ENCODE data around the gene TUBGCP5. TPM values are rescaled to one million over a fixed set of nuclear protein-coding genes. Genes with fewer than 3 reads are reported as not detected.
"Not testable (repeated sequence)": the region's sequence is repeated elsewhere in the genome, so short reads cannot be mapped to it uniquely, and the experiment has no call there.

The TUBGCP5 gene
- total RNA-seq, 4 donors from 2014 or later = 11.0 to 21.8 (median 13.6) TPM

- TF ChIP-seq POLR2A (IDR thresholded peaks at IDR 0.05) (no peak), CTCF (IDR thresholded peaks at IDR 0.05) (no peak)
- peak in 1 of 2 donors; percentile 68 for DNase-seq (ENCODE audit: low spot score in 2 of 2)
- 85 to 93% methylated on average over 14 to 16 of the region's 16 CpGs for WGBS, 2 donors
- H3K4me3 ChIP-seq (ENCODE audit: low read depth, poor library complexity, severe bottlenecking) = no peak overlapping the region
- intact Hi-C loops (cut with DNase I; ENCODE audit: low total_unique reads) = no loop called here
These were observed 10.7 kb upstream of the TUBGCP5 start for GRCh38 chr15:23049984-23050628.

- intact Hi-C loops (cut with DNase I; ENCODE audit: low total_unique reads); H3K4me3 ChIP-seq (ENCODE audit: low read depth, poor library complexity, severe bottlenecking): not testable (repeated sequence)
- 83 to 87% methylated on average over 2 to 6 of the region's 9 CpGs for WGBS, 2 donors
- peak in 1 of 2 donors; percentile 31 for DNase-seq (ENCODE audit: low spot score in 2 of 2)
These were observed 9.4 kb upstream of the TUBGCP5 start for GRCh38 chr15:23048572-23049282.

GRCh38 chr15:23043987-23044386 is 4.6 kb upstream of the TUBGCP5 start:
- DNase-seq (ENCODE audit: low spot score in 2 of 2) = peak in 1 of 2 donors; percentile 48
- H3K4me3 ChIP-seq (ENCODE audit: low read depth, poor library complexity, severe bottlenecking); intact Hi-C loops (cut with DNase I; ENCODE audit: low total_unique reads): not testable (repeated sequence)
- no CpG with 5 or more reads among the region's 2 CpGs for WGBS, 2 donors

GRCh38 chr15:23043535-23043934 is 4.2 kb upstream of the TUBGCP5 start:
- 82 to 89% methylated on average over 3 to 4 of the region's 4 CpGs for WGBS, 2 donors

GRCh38 chr15:23041736-23042135 is 2.4 kb upstream of the TUBGCP5 start:
- intact Hi-C loops (cut with DNase I; ENCODE audit: low total_unique reads); H3K4me3 ChIP-seq (ENCODE audit: low read depth, poor library complexity, severe bottlenecking): not testable (repeated sequence)
- 65 to 86% methylated on average over 4 to 7 of the region's 8 CpGs for WGBS, 2 donors
- peak in 1 of 2 donors; percentile 78 for DNase-seq (ENCODE audit: low spot score in 2 of 2)

More at GRCh38 chr15:23043535-23043934, 4.2 kb upstream of the TUBGCP5 start:
- intact Hi-C loops (cut with DNase I; ENCODE audit: low total_unique reads); H3K4me3 ChIP-seq (ENCODE audit: low read depth, poor library complexity, severe bottlenecking): not testable (repeated sequence)
- DNase-seq (ENCODE audit: low spot score in 2 of 2) = peak in 1 of 2 donors; percentile 80

GRCh38 chr15:23039917-23040281 is 530 bp upstream of the TUBGCP5 start:
- no peak for DNase-seq (ENCODE audit: low spot score in 2 of 2)
- intact Hi-C loops (cut with DNase I; ENCODE audit: low total_unique reads) = no loop called here
- TF ChIP-seq CTCF (IDR thresholded peaks at IDR 0.05) (no peak), POLR2A (IDR thresholded peaks at IDR 0.05) (no peak)
- H3K4me3 ChIP-seq (ENCODE audit: low read depth, poor library complexity, severe bottlenecking) = peak overlapping the region; percentile 20
- WGBS, 2 donors = 12 to 42% methylated on average over 6 to 10 of the region's 10 CpGs

GRCh38 chr15:23038726-23039142 is 635 bp downstream of the TUBGCP5 start:
- TF ChIP-seq CTCF (IDR thresholded peaks at IDR 0.05) = no peak
- 3% methylated on average over 14 of the region's 14 CpGs for WGBS, 2 donors
- peak overlapping the region; percentile 61 for H3K4me3 ChIP-seq (ENCODE audit: low read depth, poor library complexity, severe bottlenecking)
- intact Hi-C loops (cut with DNase I; ENCODE audit: low total_unique reads) = no loop called here
- no peak for DNase-seq (ENCODE audit: low spot score in 2 of 2)
